ENCODE measurements around the gene TPR.
"Not testable (repeated sequence)": the region's sequence is repeated elsewhere in the genome, so short reads cannot be mapped to it uniquely, and the experiment has no call there.

TPR gene

DNA sequence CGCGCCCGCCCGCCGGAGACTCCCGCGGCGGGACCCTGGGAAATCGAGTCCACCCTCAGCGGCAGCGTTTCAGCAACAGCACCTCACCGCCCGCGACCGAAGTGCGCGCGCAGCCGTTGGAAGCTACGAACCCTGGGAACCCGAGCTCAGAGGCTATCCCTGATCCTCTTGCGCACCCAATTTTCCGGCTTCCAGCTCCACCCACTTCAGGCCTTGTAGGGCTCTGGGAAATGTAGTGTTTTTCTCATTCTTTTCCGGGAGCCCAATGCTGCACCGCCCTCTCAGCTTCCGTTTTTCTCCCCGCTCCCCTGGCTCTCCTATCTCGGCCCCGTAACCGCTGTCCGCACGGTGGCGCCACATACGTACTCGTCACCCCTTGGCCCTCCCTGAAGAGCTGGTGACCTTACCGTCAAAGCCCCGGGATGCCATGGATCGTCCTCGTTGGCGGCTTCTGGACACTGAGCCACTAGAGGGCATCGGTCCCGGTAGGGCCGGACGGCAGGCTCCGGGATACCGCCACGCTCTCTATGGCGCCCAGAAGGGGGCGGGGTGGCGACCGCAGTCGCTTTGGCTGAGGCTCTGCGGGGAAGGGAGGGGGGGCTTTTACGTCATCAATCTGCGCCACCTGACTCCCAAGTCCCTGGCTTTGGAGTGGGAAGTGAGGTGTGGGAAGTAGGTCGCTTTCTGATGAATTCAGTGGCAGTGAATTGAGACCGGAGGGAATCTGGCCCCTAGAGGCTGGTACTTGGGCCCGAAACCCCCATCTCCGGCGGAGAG, at the start of gene TPR, which contains the start of gene ODR4:
TPR (minus strand) TSS at position 102 of the 777 bp plus-strand sequence. CDS start 225 bp downstream, outside the sequence.
ODR4 (plus strand) TSS at position 687 of the 777 bp plus-strand sequence. CDS start 3,948 bp downstream, outside the sequence.
- DNase-seq (ENCODE audit: insufficient read length, low spot score) (peak; percentile 54), FAIRE-seq (peak; percentile 98)

DNA sequence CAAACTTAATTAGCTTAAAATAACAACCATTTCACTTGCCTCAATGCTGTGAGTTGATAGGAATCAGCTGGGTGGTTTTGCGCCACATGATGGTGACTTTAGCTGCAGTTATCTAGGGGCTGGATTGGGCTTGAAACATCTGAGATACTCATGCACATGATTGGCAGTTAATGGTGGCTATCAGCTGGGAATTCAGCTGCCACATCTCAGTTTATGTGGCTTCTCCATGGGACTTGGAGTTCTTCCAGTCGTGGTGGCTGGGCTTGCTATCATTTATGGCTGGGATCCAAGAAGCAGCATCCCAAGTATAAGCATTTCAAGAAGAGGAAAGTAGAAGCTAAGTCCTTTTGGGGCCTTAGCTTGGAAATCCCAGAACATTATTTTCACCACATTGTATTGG, 49.5 kb upstream of the TPR start:
- DNase-seq (ENCODE audit: insufficient read length, low spot score) (no peak), FAIRE-seq (no peak)

DNA sequence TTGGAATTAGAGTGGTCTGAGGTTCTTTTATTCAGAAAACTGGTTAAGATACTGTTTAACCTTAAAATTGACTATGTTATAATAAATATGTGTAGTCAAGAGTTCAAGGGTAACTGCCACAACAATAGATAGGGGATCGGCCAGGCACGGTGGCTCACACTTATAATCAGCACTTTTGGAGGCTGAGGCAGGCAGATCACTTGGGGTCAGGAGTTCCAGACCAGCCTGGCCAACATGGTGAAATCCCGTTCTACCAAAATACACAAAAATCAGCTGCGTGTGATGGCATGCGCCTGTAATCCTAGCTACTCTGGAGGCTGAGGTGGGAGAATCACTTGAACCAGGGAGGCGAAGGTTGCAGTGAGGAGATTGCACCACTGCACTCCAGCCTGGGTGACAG, 46.4 kb upstream of the TPR start:
- DNase-seq (ENCODE audit: insufficient read length, low spot score) (no peak), FAIRE-seq (no peak)

DNA sequence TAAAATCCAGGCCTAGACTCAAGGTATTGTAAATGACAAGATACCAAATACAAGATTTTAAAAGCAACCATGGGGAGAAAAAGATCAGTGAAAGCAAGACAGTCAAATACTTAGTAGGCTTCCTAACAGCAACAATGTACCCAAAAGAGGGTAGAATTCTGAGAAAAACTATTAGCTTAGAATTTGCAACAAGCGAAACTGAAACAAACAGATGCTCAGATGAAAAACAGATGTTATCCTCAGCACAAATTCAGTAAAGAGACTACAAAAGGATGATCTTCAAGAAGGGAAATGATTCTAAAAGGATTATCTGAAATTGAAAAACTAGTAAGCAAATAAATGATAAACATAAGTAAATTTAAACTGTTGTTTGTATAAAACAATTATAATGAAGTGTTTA, 45.9 kb upstream of the TPR start:
- no peak for DNase-seq (ENCODE audit: insufficient read length, low spot score)
- FAIRE-seq = no peak

DNA sequence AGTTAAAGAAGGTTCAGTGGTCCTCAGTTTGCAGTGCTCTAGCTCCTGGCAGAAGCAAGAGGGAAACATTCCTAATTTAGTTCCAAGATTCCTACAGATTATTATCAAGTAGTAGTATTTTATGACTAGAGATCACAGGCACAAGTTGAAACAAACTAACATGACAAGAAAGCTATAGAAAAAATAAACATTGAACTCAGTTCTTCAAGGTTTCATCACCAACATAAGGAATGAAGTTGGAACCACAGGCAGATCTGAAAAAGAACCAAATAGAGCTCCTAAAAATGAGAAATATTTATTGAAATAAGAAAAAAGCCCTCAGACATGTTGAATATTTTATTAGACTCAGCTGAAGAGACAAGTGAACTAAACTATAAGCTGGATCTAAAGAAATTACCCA, 45.3 kb upstream of the TPR start:
- FAIRE-seq = no peak
- DNase-seq (ENCODE audit: insufficient read length, low spot score) = no peak

DNA sequence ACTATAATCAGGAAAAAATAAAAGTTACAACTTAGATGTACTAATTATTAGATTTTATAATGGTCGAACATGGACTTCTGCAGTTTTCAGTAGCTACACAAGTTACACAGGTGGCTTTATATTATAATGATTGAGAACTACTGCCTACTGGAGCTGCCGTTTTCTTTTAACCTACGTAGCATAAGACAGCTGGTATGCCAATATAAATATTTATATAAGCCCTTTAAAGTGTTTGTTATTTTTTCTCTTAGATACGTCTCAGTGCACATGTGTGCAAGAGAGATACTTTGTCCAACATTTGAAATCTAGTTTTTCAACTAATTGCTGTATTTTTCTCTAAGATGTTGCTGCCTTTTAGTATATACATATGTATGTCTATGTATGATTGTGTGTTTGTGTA, 43.5 kb upstream of the TPR start:
- FAIRE-seq = no peak

DNA sequence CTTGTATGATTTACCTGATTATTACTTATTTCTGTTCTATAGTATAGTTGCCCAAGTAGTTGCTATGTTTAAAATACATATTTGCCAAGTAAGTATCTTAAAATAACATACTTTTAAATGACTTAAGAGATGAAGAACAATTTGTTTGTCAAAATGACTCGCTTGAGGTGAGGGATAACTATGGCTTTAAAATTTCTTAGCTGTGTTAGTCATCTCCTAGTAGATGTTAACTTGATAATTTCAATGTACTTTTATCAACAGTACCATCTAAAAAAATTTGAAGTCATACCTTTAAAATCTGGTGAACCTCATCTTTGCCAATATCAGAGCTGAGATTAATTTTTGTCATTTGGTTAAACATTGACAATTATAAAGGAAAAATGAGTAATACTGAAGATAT, 38.3 kb upstream of the TPR start:
- DNase-seq (ENCODE audit: insufficient read length, low spot score) (no peak), FAIRE-seq (no peak)

More for the DNA sequence above, 43.5 kb upstream of the TPR start:
- no peak for DNase-seq (ENCODE audit: insufficient read length, low spot score)

DNA sequence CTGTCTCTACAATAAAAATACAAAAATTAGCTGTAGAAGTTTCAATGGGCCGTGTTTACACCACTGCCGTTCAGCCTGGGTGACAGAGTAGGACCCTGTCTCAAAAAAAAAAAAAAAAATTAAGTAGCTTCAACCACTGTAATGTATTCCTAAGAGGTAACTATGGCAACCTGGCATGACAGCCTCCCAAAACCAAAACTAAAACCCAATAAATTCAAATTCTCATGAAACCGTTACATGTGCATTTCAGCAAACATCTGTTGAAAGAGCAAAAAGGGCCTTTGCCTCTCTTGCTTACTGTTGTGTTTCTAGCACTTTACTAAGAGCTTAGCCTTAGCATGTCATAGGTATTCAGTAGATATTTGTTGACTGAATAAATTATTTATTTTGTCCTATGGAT, 34.0 kb upstream of the TPR start:
- DNase-seq (ENCODE audit: insufficient read length, low spot score) (no peak), FAIRE-seq (no peak)

DNA sequence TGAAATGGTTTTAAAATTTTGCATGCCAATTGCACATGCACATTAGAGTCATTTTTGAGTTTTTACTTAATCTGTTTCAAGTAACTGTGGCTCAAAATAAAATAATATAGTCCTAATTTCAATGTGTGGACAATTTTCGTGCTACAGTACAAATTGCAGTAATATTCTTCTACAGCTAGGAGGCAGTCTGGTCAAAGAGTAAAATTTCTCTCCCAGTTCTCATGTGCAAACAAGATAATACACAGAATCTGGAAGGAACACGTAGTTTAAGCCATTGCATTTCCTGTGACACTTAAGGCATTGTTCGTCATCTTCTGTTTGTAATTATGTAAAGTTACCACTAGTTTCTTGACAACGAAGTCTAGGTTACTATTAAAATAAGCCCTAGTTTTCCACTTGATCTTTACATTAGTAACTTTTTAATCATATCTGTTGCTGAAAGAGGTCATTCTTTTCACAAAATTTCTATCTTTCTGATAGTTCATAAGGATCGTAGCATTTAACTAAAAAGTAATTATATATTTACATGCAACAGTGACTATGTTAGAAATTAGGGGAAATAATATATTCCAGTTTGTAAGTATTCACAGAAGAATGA, 29.5 kb upstream of the TPR start:
- FAIRE-seq (peak; percentile 79), DNase-seq (ENCODE audit: insufficient read length, low spot score) (peak; percentile 6)

DNA sequence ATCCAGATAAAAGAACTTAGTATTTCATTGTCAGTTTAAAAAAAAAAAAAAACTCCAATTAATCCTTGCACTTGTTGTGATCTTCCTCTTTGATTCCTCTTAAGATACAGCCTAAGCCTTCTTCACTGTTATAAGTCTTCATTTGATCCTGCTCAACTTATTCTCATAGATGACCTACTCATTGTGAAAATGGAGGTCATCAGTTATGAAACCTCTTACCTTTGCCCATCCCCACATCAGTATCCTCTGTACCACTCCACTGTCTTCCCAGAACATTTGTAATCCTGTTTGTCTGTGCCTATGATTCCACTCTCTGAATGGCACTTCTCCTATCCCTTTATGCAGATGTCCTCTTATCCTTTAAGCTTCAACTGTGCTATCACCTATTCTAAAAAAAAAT, 28.6 kb upstream of the TPR start:
- DNase-seq (ENCODE audit: insufficient read length, low spot score) (no peak), FAIRE-seq (peak; percentile 42)

DNA sequence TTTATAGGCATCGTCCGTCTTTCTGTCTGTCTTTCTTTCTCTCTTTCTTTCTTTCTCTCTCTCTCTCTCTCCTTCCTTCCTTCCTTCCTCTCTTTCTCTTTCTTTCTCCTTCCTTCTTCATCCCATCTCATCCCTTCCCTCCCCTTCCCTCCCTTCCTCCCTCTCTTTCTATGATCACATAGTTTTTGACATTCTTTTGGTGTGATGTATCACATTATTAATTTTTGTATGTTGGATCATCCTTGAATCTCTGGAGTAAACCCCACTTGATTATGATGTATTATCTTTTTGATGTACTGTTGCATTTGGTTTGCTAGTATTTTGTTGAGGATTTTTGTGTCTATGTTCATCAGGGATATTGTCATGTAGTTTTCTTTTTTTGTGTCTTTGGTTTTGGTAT, 26.4 kb upstream of the TPR start:
- not testable (repeated sequence) for DNase-seq (ENCODE audit: insufficient read length, low spot score); FAIRE-seq

DNA sequence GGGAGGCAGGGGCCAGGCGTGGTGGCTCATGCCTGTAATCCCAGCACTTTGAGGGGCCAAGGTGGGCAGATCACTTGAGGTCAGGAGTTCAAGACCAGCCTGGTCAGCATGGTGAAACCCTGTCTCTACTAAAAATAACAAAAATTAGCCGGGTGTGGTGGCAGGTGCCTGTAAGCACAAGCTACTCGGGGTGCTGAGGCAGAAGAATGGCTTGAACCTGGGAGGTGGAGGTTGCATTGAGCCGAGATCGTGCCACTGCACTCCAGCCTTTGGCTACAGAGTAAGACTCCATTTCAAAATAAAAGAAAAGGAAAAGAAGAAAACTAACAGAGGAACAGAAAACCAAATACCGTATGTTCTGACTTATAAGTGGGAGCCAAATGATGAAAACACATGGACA, 17.7 kb upstream of the TPR start:
- DNase-seq (ENCODE audit: insufficient read length, low spot score); FAIRE-seq: not testable (repeated sequence)

DNA sequence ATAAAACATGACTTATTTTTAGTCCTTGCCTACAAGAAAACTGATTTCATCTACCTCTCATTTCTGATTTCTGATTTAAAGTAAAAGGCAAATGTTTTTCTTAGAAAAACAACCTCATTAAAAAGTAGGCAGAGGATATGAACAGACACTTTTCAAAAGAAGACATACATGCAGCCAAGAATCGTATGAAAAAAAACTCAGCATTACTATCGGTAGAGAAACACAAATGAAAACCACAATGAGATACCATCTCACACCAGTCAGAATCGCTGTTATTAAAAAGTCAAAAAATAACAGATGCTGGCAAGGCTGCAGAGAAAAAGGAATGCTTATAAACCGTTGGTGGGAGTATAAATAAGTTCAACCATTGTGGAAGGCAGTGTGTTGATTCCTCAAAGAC, 16.8 kb upstream of the TPR start:
- DNase-seq (ENCODE audit: insufficient read length, low spot score) (no peak), FAIRE-seq (no peak)

DNA sequence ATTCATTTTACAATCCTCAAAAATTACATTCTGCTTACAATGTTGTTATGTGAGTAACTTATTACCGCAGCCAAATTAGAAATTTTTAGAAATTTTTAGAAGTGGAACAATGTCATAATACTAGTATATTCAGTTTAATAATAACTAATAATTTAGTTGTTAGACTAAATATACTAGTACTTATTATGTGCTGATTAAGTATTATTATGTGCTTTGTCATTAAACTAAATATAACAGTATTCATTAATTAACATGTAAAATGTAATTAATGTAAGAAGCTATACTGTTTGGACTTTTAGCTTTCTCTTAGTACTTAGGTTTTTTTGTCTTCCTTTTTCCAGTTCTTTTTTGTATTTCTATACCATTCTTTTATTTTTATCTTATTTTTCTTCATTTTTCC, 15.9 kb upstream of the TPR start:
- DNase-seq (ENCODE audit: insufficient read length, low spot score) (no peak), FAIRE-seq (no peak)

DNA sequence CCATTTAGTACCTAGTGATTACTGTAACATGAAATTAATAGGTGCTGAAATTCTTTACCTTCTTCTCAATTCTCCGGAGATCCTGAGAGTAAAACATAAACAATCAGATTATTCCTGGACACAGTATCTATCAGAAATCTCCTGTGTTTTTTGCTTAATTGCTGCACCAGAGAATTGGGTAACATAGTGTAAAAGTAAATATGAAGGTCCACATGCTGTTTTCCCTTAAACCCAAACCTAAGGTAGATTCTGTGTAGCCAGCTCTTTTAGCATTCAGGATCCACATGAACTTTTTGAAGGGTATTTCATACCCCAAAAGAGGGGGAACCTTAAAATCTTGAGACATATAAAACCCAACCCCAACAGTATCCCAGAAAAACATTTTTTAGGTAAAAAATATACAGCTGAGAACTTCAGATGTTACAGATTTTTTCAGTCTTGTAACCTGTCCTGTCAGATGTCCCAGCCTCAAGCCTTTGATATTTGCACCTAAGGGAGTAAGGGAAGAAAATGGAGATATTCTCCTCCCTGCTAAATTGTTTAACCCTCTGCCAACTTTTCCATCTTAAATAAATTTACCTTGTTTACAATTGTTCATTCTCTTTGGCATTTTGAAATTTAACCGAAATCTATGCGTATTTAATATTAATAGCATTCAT, 11.8 kb upstream of the TPR start:
- no peak for DNase-seq (ENCODE audit: insufficient read length, low spot score)
- no peak for FAIRE-seq

DNA sequence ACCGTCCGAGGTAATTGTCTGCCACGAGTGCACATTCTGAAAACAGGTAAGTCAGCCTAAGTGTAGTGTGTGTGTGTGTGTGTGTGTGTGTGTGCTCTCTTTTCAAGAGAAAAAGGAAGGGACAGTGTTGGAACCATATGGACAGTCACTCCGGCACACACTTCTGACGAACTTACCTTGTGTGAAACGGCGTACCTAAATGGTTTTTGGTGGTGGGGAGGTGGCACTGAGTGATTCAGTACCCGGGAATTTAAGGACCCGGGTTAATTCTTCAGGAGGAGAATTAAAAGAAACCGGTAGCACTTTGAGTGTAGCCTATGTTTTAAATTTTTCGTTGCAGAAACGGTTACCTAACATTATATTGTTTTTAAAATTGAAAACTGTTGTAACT, 871 bp upstream of the TPR start:
- DNase-seq (ENCODE audit: insufficient read length, low spot score) (no peak), FAIRE-seq (no peak)

DNA sequence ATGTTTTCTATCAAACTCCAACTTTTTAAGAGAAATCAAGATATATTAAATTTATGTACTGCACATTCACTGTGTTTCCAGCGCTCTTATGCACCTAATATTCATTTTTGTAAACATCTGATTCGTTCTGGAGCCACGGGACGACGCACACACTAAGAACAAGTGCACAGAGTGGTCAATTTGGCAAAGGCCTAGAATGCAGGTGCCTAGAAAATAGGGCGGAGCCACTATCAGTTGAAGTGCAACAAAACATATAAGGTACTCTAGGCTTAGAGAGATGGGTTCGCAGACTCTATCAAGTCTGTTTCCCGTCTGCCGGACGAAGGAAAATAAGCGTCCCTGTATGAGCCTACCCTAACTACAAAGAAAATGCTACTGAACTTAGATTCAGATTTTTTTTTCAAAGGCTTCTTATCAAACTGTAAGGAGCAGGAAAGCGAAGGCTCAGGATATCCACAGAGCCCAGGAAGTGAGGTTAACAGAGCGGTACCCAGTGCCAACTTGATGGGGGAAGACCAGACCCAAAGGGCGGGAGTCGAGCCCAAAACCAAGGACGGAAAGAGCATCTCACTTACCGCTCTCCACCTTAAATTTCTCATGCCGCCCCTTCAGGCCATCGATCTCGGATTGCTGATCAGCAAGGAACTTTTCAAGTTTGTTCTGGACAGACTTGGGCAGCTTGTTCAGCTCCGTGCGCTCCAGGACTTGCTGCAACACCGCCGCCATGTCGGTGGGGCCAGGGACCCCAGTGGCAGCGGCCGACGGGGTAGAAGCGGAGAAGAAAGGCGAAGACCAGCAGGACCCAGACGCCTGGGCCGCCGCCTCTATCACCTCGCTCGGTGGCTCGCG, 526 bp downstream of the TPR start:
- DNase-seq (ENCODE audit: insufficient read length, low spot score) (no peak), FAIRE-seq (no peak)

DNA sequence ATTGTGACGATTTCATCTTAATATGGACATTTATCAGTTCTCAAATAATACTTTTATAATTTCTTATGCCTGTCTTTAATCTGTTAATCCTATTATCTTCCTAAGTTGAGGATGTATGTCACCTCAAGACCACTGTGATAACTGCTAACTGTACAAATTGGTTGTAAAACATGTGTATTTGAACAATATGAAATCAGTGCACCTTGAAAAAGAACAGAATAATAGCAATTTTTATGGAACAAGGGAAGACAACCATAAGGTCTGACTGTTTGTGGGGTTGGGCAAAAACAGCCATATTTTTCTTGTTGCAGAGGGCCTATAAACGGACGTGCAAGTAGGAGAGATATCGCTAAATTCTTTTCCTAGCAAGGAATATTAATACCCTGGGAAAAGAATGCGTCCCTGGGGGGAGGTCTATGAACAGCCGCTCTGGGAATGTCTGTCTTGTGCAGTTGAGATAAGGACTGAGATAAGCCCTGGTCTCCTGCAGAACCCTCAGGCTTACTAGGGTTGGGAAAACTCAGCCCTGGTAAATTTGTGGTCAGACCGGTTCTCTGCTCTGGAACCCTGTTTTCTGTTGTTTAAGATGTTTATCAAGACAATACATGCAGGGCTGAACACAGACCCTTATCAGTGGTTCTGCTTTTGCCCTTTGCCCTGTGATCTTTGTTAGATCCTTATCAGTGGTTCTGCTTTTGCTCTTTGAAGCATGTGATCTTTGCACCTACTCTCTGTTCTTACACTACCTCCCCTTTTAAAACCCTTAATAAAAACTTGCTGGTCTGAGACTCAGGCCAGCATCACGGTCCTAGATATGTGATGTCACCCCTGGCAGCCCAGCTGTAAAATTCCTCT, 27.0 kb downstream of the TPR start:
- not testable (repeated sequence) for FAIRE-seq; DNase-seq (ENCODE audit: insufficient read length, low spot score)

DNA sequence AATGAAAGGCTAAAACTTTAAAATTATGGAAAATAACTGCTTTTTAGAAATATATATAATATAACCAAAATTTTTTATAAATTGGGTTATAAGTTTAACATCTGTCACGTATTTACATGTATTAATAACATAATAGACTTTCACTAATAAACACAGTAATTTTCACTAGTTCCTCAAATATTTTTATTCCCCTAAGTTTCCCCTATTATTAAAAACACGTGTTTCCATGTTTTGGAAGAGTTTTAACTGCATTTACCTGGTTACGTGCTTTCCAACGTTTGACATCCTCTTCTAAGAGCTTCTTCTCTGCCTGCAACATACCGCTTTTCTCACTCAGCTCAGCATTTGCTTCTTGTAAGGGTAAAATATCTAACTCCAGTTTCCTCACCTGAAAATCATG, 34.3 kb downstream of the TPR start:
- no peak for DNase-seq (ENCODE audit: insufficient read length, low spot score)

DNA sequence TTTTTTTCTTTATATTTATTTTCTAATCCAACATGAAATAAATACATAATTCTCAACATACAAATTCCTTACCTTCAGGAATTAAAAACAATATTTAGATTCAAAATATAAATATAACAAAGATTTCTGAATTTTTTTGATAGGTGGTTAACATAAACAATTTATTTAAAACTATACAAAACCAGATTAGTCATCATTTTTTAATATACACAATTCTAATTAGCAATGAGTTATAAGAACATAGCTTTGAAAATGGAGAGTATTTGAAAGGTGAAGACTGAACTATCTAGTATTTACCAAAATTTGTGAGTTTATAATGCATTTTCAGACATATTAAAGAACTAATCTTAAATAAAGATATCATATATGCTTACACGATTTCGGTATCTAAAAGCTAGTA, 37.5 kb downstream of the TPR start:
- DNase-seq (ENCODE audit: insufficient read length, low spot score) = no peak
- FAIRE-seq = no peak

More for the DNA sequence above, 34.3 kb downstream of the TPR start:
- FAIRE-seq = no peak
